ENCODE results near the gene NOSIP. TPM values are rescaled to one million over a fixed set of nuclear protein-coding genes. Genes with fewer than 3 reads are reported as not detected.
"Not testable (repeated sequence)": the region's sequence is repeated elsewhere in the genome, so short reads cannot be mapped to it uniquely, and the experiment has no call there.

The NOSIP gene, protein sequence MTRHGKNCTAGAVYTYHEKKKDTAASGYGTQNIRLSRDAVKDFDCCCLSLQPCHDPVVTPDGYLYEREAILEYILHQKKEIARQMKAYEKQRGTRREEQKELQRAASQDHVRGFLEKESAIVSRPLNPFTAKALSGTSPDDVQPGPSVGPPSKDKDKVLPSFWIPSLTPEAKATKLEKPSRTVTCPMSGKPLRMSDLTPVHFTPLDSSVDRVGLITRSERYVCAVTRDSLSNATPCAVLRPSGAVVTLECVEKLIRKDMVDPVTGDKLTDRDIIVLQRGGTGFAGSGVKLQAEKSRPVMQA
- 172 and 174 TPM in 2 replicates for total RNA-seq

- intact Hi-C loops (cut with micrococcal nuclease): loop anchor here (1.0 kb wide), 2 partner anchors 10 to 60 kb away; partner anchors contain the start of gene RRAS
Measured at GRCh38 chr19:49580264-49581006, at the start of gene NOSIP. TSS of gene NOSIP (minus strand) at chr19:49580556. CDS start at chr19:49560691, 19,865 bp downstream.

DNA sequence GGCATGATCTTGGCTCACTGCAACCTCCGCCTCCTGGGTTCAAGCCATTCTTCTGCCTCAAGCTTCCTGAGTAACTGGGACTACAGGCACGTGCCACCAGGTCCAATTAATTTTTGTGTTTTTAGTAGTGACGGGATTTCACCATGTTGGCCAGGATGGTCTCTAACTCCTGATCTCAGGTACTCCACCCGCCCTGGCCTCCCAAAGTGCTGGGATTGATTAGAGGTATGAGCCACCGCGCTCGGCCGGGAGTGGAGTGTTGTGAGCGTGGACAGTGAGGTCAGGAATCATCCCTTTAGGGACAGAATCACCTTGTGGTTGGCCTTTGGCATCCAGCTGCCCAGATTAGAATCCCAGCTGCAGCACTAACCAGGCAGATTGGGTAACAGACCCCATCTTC lies 49.3 kb upstream of the NOSIP start:
- intact Hi-C loops (cut with micrococcal nuclease): no loop called here

DNA sequence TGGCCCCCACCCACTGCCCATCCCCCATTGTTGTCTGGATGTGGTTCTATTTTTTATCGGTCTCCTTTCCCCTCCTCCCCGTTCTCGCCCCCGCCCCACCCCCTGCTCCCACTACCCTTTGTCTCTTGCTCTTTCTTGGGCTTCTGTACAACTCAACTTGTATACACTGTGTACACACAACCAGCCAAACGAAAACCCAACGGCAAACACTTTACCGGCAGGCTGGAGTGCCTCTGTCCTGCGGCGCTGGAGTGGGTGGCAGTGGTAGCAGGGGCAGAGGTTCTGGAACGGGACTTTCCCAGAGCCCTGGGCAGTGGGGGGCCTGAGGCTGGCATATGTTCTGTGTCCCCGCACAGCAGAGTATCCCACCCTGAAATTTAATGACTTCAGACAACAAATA lies 45.9 kb upstream of the NOSIP start:
- intact Hi-C loops (cut with micrococcal nuclease): no loop called here

GRCh38 chr19:49624967-49625910 lies 44.9 kb upstream of the NOSIP start:
- intact Hi-C loops (cut with micrococcal nuclease): no loop called here

DNA sequence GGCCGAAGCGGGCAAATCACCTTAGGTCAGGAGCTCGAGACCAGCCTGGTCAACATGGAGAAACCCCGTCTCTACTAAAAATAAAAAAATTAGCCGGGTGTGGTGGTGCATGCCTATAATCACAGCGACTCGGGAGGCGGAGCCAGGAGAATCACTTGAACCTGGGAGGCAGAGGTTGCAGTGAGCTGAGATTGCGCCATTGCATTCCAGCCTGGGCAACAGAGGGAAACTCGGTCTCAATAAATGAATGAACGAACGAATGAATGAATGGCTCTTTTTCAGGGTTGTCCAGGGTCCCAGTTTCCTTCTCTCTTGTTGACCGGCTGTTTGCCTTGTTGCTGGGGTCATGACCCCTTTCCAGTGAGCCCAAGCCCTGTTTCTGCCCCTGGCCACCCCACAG lies 37.5 kb upstream of the NOSIP start:
- intact Hi-C loops (cut with micrococcal nuclease): not testable (repeated sequence)

DNA sequence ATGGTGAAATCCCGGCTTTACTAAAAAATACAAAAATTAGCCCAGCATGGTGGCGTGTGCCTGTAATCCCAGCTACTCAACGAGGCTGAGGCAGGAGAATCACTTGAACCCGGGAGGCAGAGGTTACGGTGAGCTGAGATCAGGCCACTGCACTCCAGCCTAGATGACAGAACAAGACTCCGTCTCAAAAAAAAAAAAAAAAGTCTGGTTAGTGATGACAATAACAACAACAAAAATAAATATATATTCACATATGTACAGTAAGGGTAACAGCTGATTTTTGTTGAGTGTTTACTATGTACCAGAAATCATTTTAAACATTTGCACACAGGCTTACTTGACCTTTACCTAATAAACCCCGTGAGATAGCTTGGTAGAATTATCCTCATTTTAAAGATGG lies 36.6 kb upstream of the NOSIP start:
- intact Hi-C loops (cut with micrococcal nuclease): no loop called here

- intact Hi-C loops (cut with micrococcal nuclease): no loop called here
Measured at GRCh38 chr19:49616532-49616931, 36.2 kb upstream of the NOSIP start.

- intact Hi-C loops (cut with micrococcal nuclease): no loop called here
Measured at GRCh38 chr19:49615861-49616260, 35.5 kb upstream of the NOSIP start.

GRCh38 chr19:49614096-49614833 lies 33.9 kb upstream of the NOSIP start:
- intact Hi-C loops (cut with micrococcal nuclease): no loop called here

- intact Hi-C loops (cut with micrococcal nuclease): no loop called here
Measured at GRCh38 chr19:49613374-49613773, 33.0 kb upstream of the NOSIP start.

DNA sequence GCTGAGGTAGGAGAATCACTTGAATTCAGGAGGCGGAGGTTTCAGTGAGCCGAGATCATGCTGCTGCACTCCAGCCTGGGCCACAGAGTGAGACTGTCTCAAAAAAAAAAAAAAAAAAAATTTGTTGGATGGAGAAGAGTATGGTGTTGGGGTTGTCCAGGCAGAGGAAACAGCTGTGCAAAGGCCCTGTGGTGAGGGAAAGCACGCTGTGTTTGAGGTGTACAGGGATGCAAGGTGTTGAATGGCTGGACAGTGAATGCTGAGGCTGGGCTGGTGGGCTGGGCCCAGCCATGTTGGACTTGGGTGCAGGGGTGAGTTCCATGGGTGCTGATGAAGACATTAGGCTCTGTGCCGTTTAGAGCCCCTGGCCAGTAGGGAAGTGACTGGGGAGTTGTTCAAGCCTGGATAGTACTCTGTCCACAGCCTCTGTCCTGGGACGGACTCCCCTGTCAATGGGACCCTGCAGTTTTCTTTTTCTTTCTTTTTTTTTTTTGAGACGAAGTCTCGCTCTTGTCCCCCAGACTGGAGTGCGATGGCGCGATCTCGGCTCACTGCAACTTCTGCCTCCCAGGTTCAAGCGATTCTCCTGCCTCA lies 29.2 kb upstream of the NOSIP start:
- intact Hi-C loops (cut with micrococcal nuclease): no loop called here

GRCh38 chr19:49605605-49606004 lies 25.2 kb upstream of the NOSIP start:
- intact Hi-C loops (cut with micrococcal nuclease): no loop called here

DNA sequence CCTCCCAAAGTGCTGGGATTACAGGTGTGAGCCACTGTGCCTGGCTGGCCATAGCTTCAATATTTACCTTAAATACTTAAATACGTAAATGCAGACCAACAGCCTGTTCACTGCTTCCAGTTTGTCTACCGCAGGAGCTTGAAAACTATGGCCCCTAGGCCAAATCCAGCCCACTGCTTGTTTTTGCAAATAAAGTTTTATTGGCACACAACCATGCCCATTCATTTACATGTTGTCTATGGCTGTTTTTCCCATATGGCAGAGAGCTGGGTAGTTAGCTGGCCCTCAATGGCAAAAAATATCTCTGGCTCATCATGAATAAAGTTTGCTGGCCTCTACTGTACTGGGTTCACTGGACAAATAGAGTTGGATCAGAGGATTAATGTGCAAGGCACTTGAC lies 22.4 kb upstream of the NOSIP start:
- intact Hi-C loops (cut with micrococcal nuclease): no loop called here

GRCh38 chr19:49601482-49602038 lies 21.2 kb upstream of the NOSIP start:
- intact Hi-C loops (cut with micrococcal nuclease): no loop called here

GRCh38 chr19:49599378-49600295 lies 19.3 kb upstream of the NOSIP start:
- intact Hi-C loops (cut with micrococcal nuclease): no loop called here

GRCh38 chr19:49597703-49597974 lies 17.3 kb upstream of the NOSIP start:
- intact Hi-C loops (cut with micrococcal nuclease): no loop called here

GRCh38 chr19:49596954-49597702 lies 16.8 kb upstream of the NOSIP start:
- intact Hi-C loops (cut with micrococcal nuclease): no loop called here

DNA sequence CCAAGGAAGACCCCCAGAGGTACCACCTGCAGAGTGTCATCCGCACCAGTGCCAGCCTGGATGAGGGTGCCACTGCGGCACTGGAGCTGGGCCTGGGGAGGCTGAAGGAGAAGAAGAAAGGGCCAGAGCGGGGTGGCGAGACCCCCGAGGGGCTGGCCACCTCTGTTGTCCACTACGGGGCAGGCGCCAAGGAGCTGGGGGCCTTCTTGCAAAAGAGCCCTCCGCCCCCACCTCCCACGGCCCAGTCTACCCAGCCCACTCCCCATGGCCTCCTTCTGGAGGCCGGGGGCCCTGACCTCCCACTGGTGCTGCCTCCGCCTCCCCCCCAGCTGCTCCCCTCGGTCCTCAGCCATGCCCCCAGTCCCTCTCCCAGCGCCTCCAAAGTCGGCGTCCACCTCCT lies 16.1 kb upstream of the NOSIP start:
- intact Hi-C loops (cut with micrococcal nuclease): no loop called here

Measured in T-helper 2 cell treated with Interferon-gamma antibody and Interleukin-4, amounts not matched to agents 100 ng/mL and 5 ng/mL, for 36 hours (primary cell).